ENCODE data around the gene SERPINA10.
"Not testable (repeated sequence)": the region's sequence is repeated elsewhere in the genome, so short reads cannot be mapped to it uniquely, and the experiment has no call there.

The SERPINA10 gene

GRCh38 chr14:94278731-94279130 is 14.3 kb downstream of the SERPINA10 start:
- DNase-seq, result no peak

- DNase-seq, result not testable (repeated sequence)
Measured at GRCh38 chr14:94276898-94277561, 16.0 kb downstream of the SERPINA10 start.

- no peak for DNase-seq
Measured at GRCh38 chr14:94269156-94269555, 23.9 kb downstream of the SERPINA10 start.

- DNase-seq, result not testable (repeated sequence)
Measured at GRCh38 chr14:94268582-94268981, 24.5 kb downstream of the SERPINA10 start.

GRCh38 chr14:94267352-94267751 is 25.7 kb downstream of the SERPINA10 start:
- DNase-seq, result no peak

- DNase-seq, result not testable (repeated sequence)
Measured at GRCh38 chr14:94264195-94264594, 28.9 kb downstream of the SERPINA10 start.

- no peak for DNase-seq
Measured at GRCh38 chr14:94244182-94244581, 48.9 kb downstream of the SERPINA10 start.

GRCh38 chr14:94239406-94239805 is 53.7 kb downstream of the SERPINA10 start:
- no peak for DNase-seq

- DNase-seq, result no peak
Measured at GRCh38 chr14:94237983-94238382, 55.1 kb downstream of the SERPINA10 start.

- no peak for DNase-seq
Measured at GRCh38 chr14:94237046-94237445, 56.0 kb downstream of the SERPINA10 start.

Measured in NCI-H748 treated with DMSO at 0.1 percent for 48 hours (cell line).